Smooth muscle cell (in vitro differentiated cells): ENCODE data around the gene EEF1G. TPM values are rescaled to one million over a fixed set of nuclear protein-coding genes. Genes with fewer than 3 reads are reported as not detected.

ENCODE experiments used
- DNase-seq: peaks from one replicate; lab custom pipeline; 2025; ENCODE audit not compliant: unreplicated experiment; lab: John Stamatoyannopoulos, UW
- H2AFZ ChIP-seq: fragments of 200-600 bp; sonication (generic); 2 replicates; pipeline ENCODE4 v1.6.0; 2016; ENCODE audit warnings: antibody characterized with exemption, low read depth, mild to moderate bottlenecking
- H3F3A ChIP-seq: fragments of 200-600 bp; sonication (generic); 2 replicates; pipeline ENCODE4 v1.6.0; 2017; ENCODE audit warnings: antibody characterized with exemption, low read depth
- H3K27ac ChIP-seq: fragments of 200-600 bp; sonication (generic); 2 replicates; pipeline ENCODE4 v1.5.1; 2016; ENCODE audit warnings: low read depth, mild to moderate bottlenecking
- H3K27me3 ChIP-seq: fragments of 200-600 bp; sonication (generic); 2 replicates; pipeline ENCODE4 v1.6.1; 2016; ENCODE audit warnings: low read depth, mild to moderate bottlenecking
- H3K36me3 ChIP-seq: fragments of 200-600 bp; sonication (generic); 2 replicates; pipeline ENCODE4 v1.5.1; 2016; ENCODE audit warnings: low read depth
- H3K4me1 ChIP-seq: fragments of 200-600 bp; sonication (generic); 2 replicates; pipeline ENCODE4 v1.5.1; 2016; ENCODE audit warnings: low read depth
- H3K4me2 ChIP-seq: fragments of 200-600 bp; sonication (generic); 2 replicates; pipeline ENCODE4 v1.6.0; 2016; ENCODE audit warnings: mild to moderate bottlenecking
- H3K4me3 ChIP-seq: fragments of 200-600 bp; sonication (generic); 2 replicates; pipeline ENCODE4 v1.5.1; 2016; ENCODE audit warnings: mild to moderate bottlenecking
- H3K79me2 ChIP-seq: fragments of 200-600 bp; sonication (generic); 2 replicates; pipeline ENCODE4 v1.6.0; 2016; ENCODE audit warnings: low read depth, mild to moderate bottlenecking
- H3K9ac ChIP-seq: fragments of 200-600 bp; sonication (generic); 2 replicates; pipeline ENCODE4 v1.6.0; 2016; ENCODE audit warnings: low read depth
- H3K9me3 ChIP-seq: fragments of 200-600 bp; sonication (generic); replicated peaks from 2 replicates; pipeline ENCODE4 v1.5.1; 2016; ENCODE audit warnings: low read depth
- H4K20me1 ChIP-seq: fragments of 200-600 bp; sonication (generic); 2 replicates; pipeline ENCODE4 v1.6.0; 2016; ENCODE audit warnings: low read depth
- CTCF ChIP-seq: fragments of 200-600 bp; sonication (generic); IDR thresholded peaks from 2 replicates; pipeline ENCODE4 v1.5.1; 2017; ENCODE audit warnings: borderline replicate concordance, mild to moderate bottlenecking, antibody characterized with exemption; ENCODE audit not compliant: insufficient read depth, poor library complexity, severe bottlenecking
- WGBS: methylation state at CpG from one replicate; pipeline ENCODE4 v1.1.7; 2016; ENCODE audit warnings: low lambda C conversion rate; 5-methylcytosine and 5-hydroxymethylcytosine counted together
- polyA plus RNA-seq: library from polyadenylated mRNA; unstranded; fragments of >200 nt; fragmentation: Nextera tagmentation; extraction: Ambion mirVana; gene quantifications from 2 replicates; pipeline ENCODE4 v1.2.1, GENCODE V29; 2016
- total RNA-seq: library from RNA; depleted of rRNA; stranded (reverse); fragments of >200 nt; gene quantifications from 2 replicates; pipeline ENCODE4 v1.2.3, GENCODE V29; 2014

EEF1G gene
- total and polyA plus RNA-seq, 2 experiments from 2014 or later, result 433 to 773 TPM

DNA sequence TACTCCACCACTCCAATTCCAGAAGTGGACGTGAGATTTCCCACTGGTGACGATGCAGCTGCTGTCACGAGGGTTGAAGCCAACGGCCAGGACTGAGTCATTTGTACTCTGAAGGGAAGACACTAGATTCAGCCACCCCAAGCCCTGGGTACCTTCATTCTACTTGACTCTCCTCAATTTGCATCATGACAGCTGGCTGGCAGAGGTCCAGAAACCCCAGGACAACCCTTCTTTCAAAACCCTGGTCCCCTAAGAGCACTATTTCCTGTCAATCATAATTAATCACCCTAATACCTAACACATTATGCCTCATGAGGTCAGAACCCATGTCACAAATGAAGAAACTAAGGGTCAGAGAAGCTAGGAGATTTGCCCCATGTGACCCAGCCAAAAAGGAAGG lies 34.0 kb upstream of the EEF1G start:
- Histone ChIP-seq H3K36me3 (no peaks in the 10 kb centered on the region), H3K4me1 (peaks cover 15% of the 10 kb centered on the region), H3F3A (peaks cover 11% of the 10 kb centered on the region), H3K27me3 (no peaks in the 10 kb centered on the region), H3K27ac (no peak overlapping the region), H3K4me3 (no peak overlapping the region), H3K9me3 (no peaks in the 10 kb centered on the region), H2AFZ (no peak overlapping the region), H3K79me2 (peaks cover 8% of the 10 kb centered on the region), H3K9ac (no peak overlapping the region), H3K4me2 (no peak overlapping the region), H4K20me1 (no peaks in the 10 kb centered on the region)
- WGBS, result 96% methylated on average over 4 of the region's 4 CpGs
- TF ChIP-seq CTCF, result no peak
- DNase-seq, result no peak

DNA sequence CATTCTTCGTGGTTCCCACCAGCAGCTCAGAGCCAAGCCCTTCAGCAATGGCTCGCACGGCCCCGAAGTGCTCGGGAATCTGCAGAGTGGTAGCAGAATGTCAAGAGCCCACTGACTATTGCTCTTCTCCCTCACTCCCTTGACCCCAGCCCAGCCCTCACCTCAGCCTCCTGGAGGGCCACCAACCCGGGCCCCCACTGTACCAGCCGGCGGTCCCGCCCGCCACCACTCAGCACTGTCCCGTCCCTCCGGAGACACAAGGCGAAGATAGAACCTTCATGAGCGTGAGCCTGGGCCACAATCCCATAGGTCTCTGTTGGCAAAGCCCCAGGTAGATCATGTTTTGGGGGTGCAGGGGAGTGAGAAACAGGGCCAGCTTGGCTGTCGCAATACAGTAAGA lies 32.2 kb upstream of the EEF1G start:
- H4K20me1 ChIP-seq, result peaks cover 1% of the 10 kb centered on the region
- no peak overlapping the region for H3K4me3 ChIP-seq
- H2AFZ ChIP-seq, result no peak overlapping the region
- no peak overlapping the region for H3K27ac ChIP-seq
- H3K36me3 ChIP-seq, result no peaks in the 10 kb centered on the region
- no peak overlapping the region for H3K4me2 ChIP-seq
- no peak for DNase-seq
- no peaks in the 10 kb centered on the region for H3K9me3 ChIP-seq
- no peak overlapping the region for H3K9ac ChIP-seq
- no peaks in the 10 kb centered on the region for H3K27me3 ChIP-seq
- H3F3A ChIP-seq, result peaks cover 11% of the 10 kb centered on the region
- peaks cover 5% of the 10 kb centered on the region for H3K4me1 ChIP-seq
- no peak for TF ChIP-seq CTCF
- over 99% methylated on average over 15 of the region's 15 CpGs for WGBS
- peaks cover 10% of the 10 kb centered on the region for H3K79me2 ChIP-seq

GRCh38 chr11:62605467-62605866 lies 31.8 kb upstream of the EEF1G start:
- Histone ChIP-seq H3K4me3 (no peak overlapping the region), H3K9ac (no peak overlapping the region), H4K20me1 (peaks cover 6% of the 10 kb centered on the region), H3K9me3 (no peaks in the 10 kb centered on the region), H3K79me2 (peaks cover 10% of the 10 kb centered on the region), H3K4me2 (no peak overlapping the region), H3K36me3 (no peaks in the 10 kb centered on the region), H3K27ac (no peak overlapping the region), H2AFZ (no peak overlapping the region), H3K27me3 (no peaks in the 10 kb centered on the region), H3F3A (peaks cover 11% of the 10 kb centered on the region), H3K4me1 (peaks cover 6% of the 10 kb centered on the region)
- DNase-seq, result no peak
- no peak for TF ChIP-seq CTCF
- WGBS, result 97% methylated on average over 6 of the region's 6 CpGs

GRCh38 chr11:62604460-62605120 lies 30.9 kb upstream of the EEF1G start:
- Histone ChIP-seq H3K4me1 (peaks cover 15% of the 10 kb centered on the region), H3K36me3 (no peaks in the 10 kb centered on the region), H3K27ac (no peak overlapping the region), H3K4me3 (no peak overlapping the region), H3K27me3 (no peaks in the 10 kb centered on the region), H3K4me2 (no peak overlapping the region), H3K9me3 (no peaks in the 10 kb centered on the region), H3K9ac (no peak overlapping the region), H4K20me1 (peaks cover 15% of the 10 kb centered on the region), H2AFZ (no peak overlapping the region), H3F3A (peaks cover 11% of the 10 kb centered on the region), H3K79me2 (peaks cover 18% of the 10 kb centered on the region)
- WGBS, result 84% methylated on average over 13 of the region's 13 CpGs
- no peak for DNase-seq
- TF ChIP-seq CTCF, result no peak
